GM19193 (cell line): ENCODE data around the gene ACKR4.

Experiments
- POLR2A ChIP-seq: IDR thresholded peaks from 4 replicates; pipeline ENCODE4 v1.6.1; 2011; ENCODE audit not compliant: insufficient read depth, insufficient read length; ENCODE audit errors: extremely low read depth

Gene ACKR4

GRCh38 chr3:132623646-132624045 is 26.6 kb downstream of the ACKR4 start:
- TF ChIP-seq POLR2A, result no peak

- no peak for TF ChIP-seq POLR2A
Observed at GRCh38 chr3:132624790-132625189, 27.7 kb downstream of the ACKR4 start.

- no peak for TF ChIP-seq POLR2A
Observed at GRCh38 chr3:132625613-132626012, 28.5 kb downstream of the ACKR4 start.

GRCh38 chr3:132626955-132627354 is 29.9 kb downstream of the ACKR4 start:
- TF ChIP-seq POLR2A, result no peak

- TF ChIP-seq POLR2A, result no peak
Observed at GRCh38 chr3:132628157-132628556, 31.1 kb downstream of the ACKR4 start.

- TF ChIP-seq POLR2A, result no peak
Observed at GRCh38 chr3:132629928-132630327, 32.9 kb downstream of the ACKR4 start.

GRCh38 chr3:132630612-132631011 is 33.5 kb downstream of the ACKR4 start:
- no peak for TF ChIP-seq POLR2A

- TF ChIP-seq POLR2A, result no peak
Observed at GRCh38 chr3:132635052-132635451, 38.0 kb downstream of the ACKR4 start.

GRCh38 chr3:132637590-132637989 is 40.5 kb downstream of the ACKR4 start:
- no peak for TF ChIP-seq POLR2A

- no peak for TF ChIP-seq POLR2A
Observed at GRCh38 chr3:132638706-132639105, 41.6 kb downstream of the ACKR4 start.

- TF ChIP-seq POLR2A, result no peak
Observed at GRCh38 chr3:132641837-132642538, 44.9 kb downstream of the ACKR4 start.

GRCh38 chr3:132642539-132642847 is 45.4 kb downstream of the ACKR4 start:
- TF ChIP-seq POLR2A, result no peak

- TF ChIP-seq POLR2A, result no peak
Observed at GRCh38 chr3:132643366-132643765, 46.3 kb downstream of the ACKR4 start.

GRCh38 chr3:132645058-132645457 is 48.0 kb downstream of the ACKR4 start:
- TF ChIP-seq POLR2A, result no peak

- TF ChIP-seq POLR2A, result no peak
Observed at GRCh38 chr3:132650153-132650552, 53.1 kb downstream of the ACKR4 start.
